ENCODE results near the gene PAPOLA. TPM values are rescaled to one million over a fixed set of nuclear protein-coding genes. Genes with fewer than 3 reads are reported as not detected.

Gene PAPOLA
- total RNA-seq, 4 donors from 2014 or later: 171 to 234 (median 174) TPM

DNA sequence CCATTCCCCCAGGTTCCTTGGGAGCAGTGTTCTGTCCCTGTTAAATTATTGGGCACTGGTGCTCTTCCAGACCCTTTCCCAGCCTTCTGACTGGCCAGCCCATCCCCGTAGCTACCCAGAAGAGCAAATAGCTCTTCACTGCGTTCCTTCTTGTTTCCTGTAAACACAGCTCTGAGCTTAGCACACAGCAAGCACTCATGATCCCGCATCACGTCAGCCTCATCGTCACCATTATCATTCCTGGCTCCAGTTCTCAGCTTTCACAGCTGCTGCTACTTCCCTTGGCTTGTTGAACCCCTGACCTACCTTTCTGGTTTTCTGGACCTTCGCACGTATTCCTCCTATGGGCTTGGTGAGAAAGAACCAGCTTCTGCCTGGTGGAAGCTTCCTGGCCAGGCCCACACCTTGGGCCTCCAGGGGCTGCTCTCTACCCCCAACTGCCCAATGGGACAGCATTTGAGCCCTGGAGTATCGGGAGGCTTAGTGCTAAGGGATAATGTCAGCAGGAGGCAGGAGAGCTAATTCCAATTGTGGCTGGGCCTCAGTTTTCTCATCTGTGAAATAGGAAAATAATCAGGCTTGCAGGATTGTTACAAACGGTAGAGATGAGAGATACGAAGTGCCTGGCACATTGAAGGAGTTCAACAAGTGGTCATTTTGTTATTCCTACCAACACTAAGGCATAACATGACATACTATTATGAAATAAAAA lies 22.6 kb upstream of the PAPOLA start:
- Histone ChIP-seq H3K36me3 (no peaks in the 10 kb centered on the region), H3K9me3 (no peaks in the 10 kb centered on the region), H3K27me3 (no peaks in the 10 kb centered on the region), H3K4me1 (no peaks in the 10 kb centered on the region), H3K27ac (no peak overlapping the region), H3K4me3 (replicated peaks in 1 of 3) (no peak overlapping the region)
- DNase-seq: no peak
- TF ChIP-seq POLR2A (IDR thresholded peaks at IDR 0.05): no peak
- no peak for TF ChIP-seq CTCF (IDR thresholded peaks at IDR 0.05)
- intact Hi-C loops (cut with DNase I): no loop called here
- WGBS, 2 donors: 80 to 83% methylated on average over 10 of the region's 10 CpGs

- no peaks in the 10 kb centered on the region for H3K27me3 ChIP-seq
- no peak for DNase-seq
- 85 to 86% methylated on average over 4 of the region's 4 CpGs for WGBS, 2 donors
- TF ChIP-seq CTCF (IDR thresholded peaks at IDR 0.05) (no peak), POLR2A (IDR thresholded peaks at IDR 0.05) (no peak)
- H3K27ac ChIP-seq: no peak overlapping the region
- H3K4me3 ChIP-seq (replicated peaks in 1 of 3): no peak overlapping the region
- no peaks in the 10 kb centered on the region for H3K9me3 ChIP-seq
- intact Hi-C loops (cut with DNase I): no loop called here
- H3K36me3 ChIP-seq: no peaks in the 10 kb centered on the region
- no peaks in the 10 kb centered on the region for H3K4me1 ChIP-seq
These were observed 20.4 kb upstream of the PAPOLA start for GRCh38 chr14:96481731-96482314.

- intact Hi-C loops (cut with DNase I): no loop called here
- DNase-seq: no peak
- H3K27me3 ChIP-seq: no peaks in the 10 kb centered on the region
- TF ChIP-seq POLR2A (IDR thresholded peaks at IDR 0.05): no peak
- TF ChIP-seq CTCF (IDR thresholded peaks at IDR 0.05): no peak
- no peak overlapping the region for H3K4me3 ChIP-seq (replicated peaks in 1 of 3)
- no peaks in the 10 kb centered on the region for H3K4me1 ChIP-seq
- H3K9me3 ChIP-seq: no peaks in the 10 kb centered on the region
- no peaks in the 10 kb centered on the region for H3K36me3 ChIP-seq
- H3K27ac ChIP-seq: no peak overlapping the region
- 84% methylated on average over 10 of the region's 10 CpGs for WGBS, 2 donors
These were observed 19.2 kb upstream of the PAPOLA start for GRCh38 chr14:96482986-96483385.

- DNase-seq: no peak
- TF ChIP-seq CTCF (IDR thresholded peaks at IDR 0.05): no peak
- no peak for TF ChIP-seq POLR2A (IDR thresholded peaks at IDR 0.05)
- H3K27me3 ChIP-seq: no peaks in the 10 kb centered on the region
These were observed 17.8 kb upstream of the PAPOLA start for GRCh38 chr14:96484399-96484798.

DNA sequence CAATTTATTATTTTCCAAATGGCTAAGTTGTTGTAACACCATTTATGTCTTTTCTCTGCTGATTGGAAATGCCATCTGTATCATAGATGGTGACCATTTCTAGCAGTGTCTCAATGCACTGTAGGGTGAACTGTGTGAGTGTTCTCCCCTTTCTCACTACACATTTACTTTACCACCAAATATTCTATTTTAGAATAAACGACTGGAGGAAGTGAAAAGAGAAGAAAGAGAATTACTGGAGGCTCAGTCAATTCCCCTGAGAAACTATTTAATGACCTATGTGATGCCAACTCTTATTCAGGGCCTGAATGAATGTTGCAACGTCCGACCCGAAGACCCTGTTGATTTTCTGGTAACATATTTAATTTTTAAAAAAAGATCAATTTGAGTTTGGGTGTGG lies 15.5 kb upstream of the PAPOLA start:
- DNase-seq: no peak
- H3K4me1 ChIP-seq: no peaks in the 10 kb centered on the region
- H3K27me3 ChIP-seq: no peaks in the 10 kb centered on the region
- 84% methylated on average over 4 of the region's 4 CpGs for WGBS, 2 donors
- no peaks in the 10 kb centered on the region for H3K9me3 ChIP-seq
- no peaks in the 10 kb centered on the region for H3K36me3 ChIP-seq
- no peak overlapping the region for H3K27ac ChIP-seq
- TF ChIP-seq CTCF (IDR thresholded peaks at IDR 0.05) (no peak), POLR2A (IDR thresholded peaks at IDR 0.05) (no peak)
- intact Hi-C loops (cut with DNase I): no loop called here
- H3K4me3 ChIP-seq (replicated peaks in 1 of 3): no peak overlapping the region

More at GRCh38 chr14:96484399-96484798, 17.8 kb upstream of the PAPOLA start:
- no peaks in the 10 kb centered on the region for H3K4me1 ChIP-seq
- H3K36me3 ChIP-seq: no peaks in the 10 kb centered on the region
- no peak overlapping the region for H3K4me3 ChIP-seq (replicated peaks in 1 of 3)
- intact Hi-C loops (cut with DNase I): no loop called here
- H3K27ac ChIP-seq: no peak overlapping the region
- no peaks in the 10 kb centered on the region for H3K9me3 ChIP-seq

All from thyroid gland (tissue), 4 donors.